ENCODE results near the gene RBPJ. TPM values are rescaled to one million over a fixed set of nuclear protein-coding genes. Genes with fewer than 3 reads are reported as not detected.

The RBPJ gene
- total RNA-seq, 1 experiment from 2014 or later = 59.8 TPM

DNA sequence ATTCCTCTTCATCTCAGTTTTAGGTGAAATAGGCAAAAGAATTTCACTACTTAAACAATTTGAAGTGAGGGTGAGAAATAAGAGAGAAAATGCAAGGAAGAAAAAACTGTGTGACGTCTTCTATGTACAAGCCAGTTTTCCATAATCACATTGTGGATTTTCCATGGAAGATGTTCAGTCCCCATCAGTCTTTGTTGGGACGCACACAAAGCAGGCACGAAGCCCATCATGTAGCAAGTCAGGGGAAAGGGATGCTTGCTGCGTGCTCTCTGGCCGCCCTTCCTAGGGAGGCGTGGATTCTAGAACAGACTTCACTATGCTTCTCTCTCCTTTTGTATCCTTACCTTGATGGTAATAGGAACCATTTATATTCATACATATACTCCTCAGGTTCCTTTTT, 54.7 kb downstream of the RBPJ start:
- BruUV-seq (replicated peaks) = no TSS peak
- H3K4me3 ChIP-seq (ENCODE audit: low read depth, low read length, poor library complexity, severe bottlenecking) = no peak overlapping the region
- CTCF ChIA-PET = no interaction called here
- no peaks in the 10 kb centered on the region for H3K36me3 ChIP-seq (ENCODE audit: insufficient read depth, low read length, poor library complexity, severe bottlenecking)
- no peak for DNase-seq (ENCODE audit: low spot score)
- H3K4me1 ChIP-seq (ENCODE audit: insufficient read depth, low read length, poor library complexity, severe bottlenecking) = peaks cover 19% of the 10 kb centered on the region
- intact Hi-C loops (cut with micrococcal nuclease; ENCODE audit: unreplicated experiment) = no loop called here
- H3K27me3 ChIP-seq (replicated peaks; ENCODE audit: insufficient read depth, low read depth, low read length, poor library complexity) = no peaks in the 10 kb centered on the region
- H3K9me3 ChIP-seq (ENCODE audit: low read depth, low read length, poor library complexity, severe bottlenecking) = no peaks in the 10 kb centered on the region
- H3K27ac ChIP-seq (ENCODE audit: low read depth, low read length, poor library complexity, severe bottlenecking) = no peak overlapping the region
- no peak for TF ChIP-seq EZH2 (IDR thresholded peaks at IDR 0.05; ENCODE audit: borderline replicate concordance, low read depth, low read length, poor library complexity, severe bottlenecking)
- TF ChIP-seq, protein P1, sequence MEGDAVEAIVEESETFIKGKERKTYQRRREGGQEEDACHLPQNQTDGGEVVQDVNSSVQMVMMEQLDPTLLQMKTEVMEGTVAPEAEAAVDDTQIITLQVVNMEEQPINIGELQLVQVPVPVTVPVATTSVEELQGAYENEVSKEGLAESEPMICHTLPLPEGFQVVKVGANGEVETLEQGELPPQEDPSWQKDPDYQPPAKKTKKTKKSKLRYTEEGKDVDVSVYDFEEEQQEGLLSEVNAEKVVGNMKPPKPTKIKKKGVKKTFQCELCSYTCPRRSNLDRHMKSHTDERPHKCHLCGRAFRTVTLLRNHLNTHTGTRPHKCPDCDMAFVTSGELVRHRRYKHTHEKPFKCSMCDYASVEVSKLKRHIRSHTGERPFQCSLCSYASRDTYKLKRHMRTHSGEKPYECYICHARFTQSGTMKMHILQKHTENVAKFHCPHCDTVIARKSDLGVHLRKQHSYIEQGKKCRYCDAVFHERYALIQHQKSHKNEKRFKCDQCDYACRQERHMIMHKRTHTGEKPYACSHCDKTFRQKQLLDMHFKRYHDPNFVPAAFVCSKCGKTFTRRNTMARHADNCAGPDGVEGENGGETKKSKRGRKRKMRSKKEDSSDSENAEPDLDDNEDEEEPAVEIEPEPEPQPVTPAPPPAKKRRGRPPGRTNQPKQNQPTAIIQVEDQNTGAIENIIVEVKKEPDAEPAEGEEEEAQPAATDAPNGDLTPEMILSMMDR (conservative IDR thresholded peaks at IDR 0.05; ENCODE audit: low read depth, low read length) = no peak
- POLR2A ChIA-PET (ENCODE audit: low non-redundant PET) = no interaction called here

DNA sequence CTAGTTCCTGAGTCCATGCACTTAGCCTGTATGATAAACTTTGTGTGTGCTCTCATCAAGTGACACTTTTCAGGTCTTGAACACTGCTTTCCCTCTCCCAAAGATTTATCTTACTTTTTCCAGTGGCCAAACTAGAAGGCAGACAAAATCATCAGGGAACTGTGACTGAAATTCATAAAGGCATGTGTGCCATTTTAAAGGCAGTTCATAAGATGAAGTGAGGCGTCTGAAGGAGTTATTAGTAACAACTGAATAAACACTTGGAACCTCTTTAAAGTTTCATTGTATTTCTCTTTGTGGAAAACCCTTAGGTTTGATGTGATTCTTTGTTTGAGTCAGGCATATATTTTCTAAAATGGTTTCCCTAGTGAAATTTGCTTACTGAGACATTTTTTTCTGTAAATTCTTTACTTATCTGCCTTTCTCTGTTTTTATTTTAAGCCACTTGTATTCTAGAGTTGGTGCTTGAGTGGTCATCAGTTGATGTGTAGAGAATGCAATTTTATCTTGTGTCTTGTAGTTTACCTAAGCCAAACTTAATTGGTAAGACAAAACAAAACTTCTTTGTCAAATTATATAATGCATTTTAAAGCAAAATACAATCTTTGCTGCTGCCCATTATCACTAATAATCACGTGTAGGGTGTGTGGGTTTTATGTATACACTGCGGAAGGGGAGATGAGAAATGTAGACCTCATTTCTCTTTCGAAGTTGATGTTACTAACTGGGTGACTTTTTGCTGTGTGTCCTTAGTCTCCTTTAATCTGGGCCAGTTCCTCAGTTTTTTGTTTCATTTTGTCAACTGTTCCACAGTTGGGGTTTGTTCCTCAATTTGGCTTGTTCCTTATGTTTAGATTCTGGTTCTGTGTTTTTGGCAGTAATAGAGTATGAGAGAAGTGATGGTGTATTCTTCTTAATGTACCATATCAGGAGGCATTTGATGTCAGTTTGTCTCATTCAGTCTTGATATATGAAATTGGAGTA, 56.8 kb downstream of the RBPJ start:
- no peak for DNase-seq (ENCODE audit: low spot score)
- no peak overlapping the region for H3K27ac ChIP-seq (ENCODE audit: low read depth, low read length, poor library complexity, severe bottlenecking)
- no TSS peak for BruUV-seq (replicated peaks)
- H3K4me3 ChIP-seq (ENCODE audit: low read depth, low read length, poor library complexity, severe bottlenecking) = no peak overlapping the region
- no peaks in the 10 kb centered on the region for H3K36me3 ChIP-seq (ENCODE audit: insufficient read depth, low read length, poor library complexity, severe bottlenecking)
- H3K27me3 ChIP-seq (replicated peaks; ENCODE audit: insufficient read depth, low read depth, low read length, poor library complexity) = no peaks in the 10 kb centered on the region
- ChIA-PET POLR2A (ENCODE audit: low non-redundant PET) (no interaction called here), CTCF (no interaction called here)
- intact Hi-C loops (cut with micrococcal nuclease; ENCODE audit: unreplicated experiment) = no loop called here
- TF ChIP-seq, protein P1 (conservative IDR thresholded peaks at IDR 0.05; ENCODE audit: low read depth, low read length) = no peak
- no peak for TF ChIP-seq EZH2 (IDR thresholded peaks at IDR 0.05; ENCODE audit: borderline replicate concordance, low read depth, low read length, poor library complexity, severe bottlenecking)
- H3K4me1 ChIP-seq (ENCODE audit: insufficient read depth, low read length, poor library complexity, severe bottlenecking) = peaks cover 10% of the 10 kb centered on the region
- no peaks in the 10 kb centered on the region for H3K9me3 ChIP-seq (ENCODE audit: low read depth, low read length, poor library complexity, severe bottlenecking)

DNA sequence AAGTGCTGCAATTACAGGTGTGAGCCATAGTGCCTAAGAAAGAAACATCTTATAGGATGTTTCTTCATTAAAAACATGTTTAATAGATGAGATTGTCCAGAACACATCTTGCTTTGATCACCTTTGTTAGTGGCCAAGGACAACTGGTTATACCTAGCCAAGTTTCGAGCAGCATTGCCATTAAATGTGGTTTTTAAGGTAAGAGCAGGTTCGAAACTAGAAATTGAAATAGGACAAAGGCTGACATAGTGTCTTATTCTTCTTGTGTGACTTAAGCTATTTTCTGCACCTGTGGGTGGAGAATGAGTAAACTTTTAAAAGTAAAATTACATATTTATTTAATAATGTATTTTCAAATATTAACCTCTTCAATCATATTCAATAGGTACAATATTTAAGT, 59.0 kb downstream of the RBPJ start:
- no peak overlapping the region for H3K4me3 ChIP-seq (ENCODE audit: low read depth, low read length, poor library complexity, severe bottlenecking)
- ChIA-PET CTCF (no interaction called here), POLR2A (ENCODE audit: low non-redundant PET) (no interaction called here)
- no peaks in the 10 kb centered on the region for H3K27me3 ChIP-seq (replicated peaks; ENCODE audit: insufficient read depth, low read depth, low read length, poor library complexity)
- no peaks in the 10 kb centered on the region for H3K9me3 ChIP-seq (ENCODE audit: low read depth, low read length, poor library complexity, severe bottlenecking)
- TF ChIP-seq, protein P1 (conservative IDR thresholded peaks at IDR 0.05; ENCODE audit: low read depth, low read length) = no peak
- no peak for TF ChIP-seq EZH2 (IDR thresholded peaks at IDR 0.05; ENCODE audit: borderline replicate concordance, low read depth, low read length, poor library complexity, severe bottlenecking)
- no TSS peak for BruUV-seq (replicated peaks)
- intact Hi-C loops (cut with micrococcal nuclease; ENCODE audit: unreplicated experiment) = no loop called here
- no peak for DNase-seq (ENCODE audit: low spot score)
- no peak overlapping the region for H3K27ac ChIP-seq (ENCODE audit: low read depth, low read length, poor library complexity, severe bottlenecking)
- no peaks in the 10 kb centered on the region for H3K4me1 ChIP-seq (ENCODE audit: insufficient read depth, low read length, poor library complexity, severe bottlenecking)
- no peaks in the 10 kb centered on the region for H3K36me3 ChIP-seq (ENCODE audit: insufficient read depth, low read length, poor library complexity, severe bottlenecking)
